Rectal smooth muscle tissue (tissue), 1 donor: Measurements from ENCODE around the gene CDCA3.
A peak's percentile ranks its signal among the peaks of the same experiment; 100 is the strongest.
"Not testable (repeated sequence)": the region's sequence is repeated elsewhere in the genome, so short reads cannot be mapped to it uniquely, and the experiment has no call there.

Experiments used
- H3K27ac ChIP-seq: one replicate; pipeline ENCODE4 v1.7.0; 2013; ENCODE audit warnings: low read depth, low read length, inconsistent platforms
- H3K27me3 ChIP-seq: one replicate; pipeline ENCODE4 v1.7.0; 2013; ENCODE audit warnings: low read length; ENCODE audit not compliant: control insufficient read depth, insufficient read depth
- H3K36me3 ChIP-seq: one replicate; pipeline ENCODE4 v1.7.0; 2013; ENCODE audit warnings: low read length; ENCODE audit not compliant: control insufficient read depth, insufficient read depth
- H3K4me1 ChIP-seq: one replicate; pipeline ENCODE4 v1.7.0; 2013; ENCODE audit warnings: low read length; ENCODE audit not compliant: control insufficient read depth, insufficient read depth
- H3K4me3 ChIP-seq: one replicate; pipeline ENCODE4 v1.7.0; 2013; ENCODE audit warnings: low read length
- H3K9ac ChIP-seq: one replicate; pipeline ENCODE4 v1.7.0; 2013; ENCODE audit warnings: low read length

CDCA3 gene

DNA sequence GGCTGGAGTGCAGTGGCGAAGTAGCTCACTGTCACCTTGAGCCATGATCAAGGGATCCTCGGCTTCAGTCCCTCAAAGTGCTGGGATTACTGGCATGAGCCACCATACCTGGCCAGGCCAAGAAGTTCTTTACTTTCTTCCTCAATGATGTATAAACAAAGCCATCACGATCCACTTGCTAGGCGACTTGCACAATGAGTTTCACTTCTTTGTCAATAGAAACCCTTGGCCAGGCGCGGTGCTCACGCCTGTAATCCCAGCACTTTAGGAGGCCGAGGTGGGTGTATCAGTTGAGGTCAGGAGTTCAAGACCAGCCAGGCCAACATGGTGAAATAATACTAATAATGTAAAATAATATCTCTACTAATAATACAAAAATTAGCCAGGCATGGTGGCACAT lies 36.4 kb upstream of the CDCA3 start:
- Histone ChIP-seq H3K27ac (no peak overlapping the region), H3K4me1 (no peaks in the 10 kb centered on the region), H3K27me3 (no peaks in the 10 kb centered on the region), H3K36me3 (peaks cover 3% of the 10 kb centered on the region), H3K4me3 (no peak overlapping the region), H3K9ac (no peak overlapping the region)

DNA sequence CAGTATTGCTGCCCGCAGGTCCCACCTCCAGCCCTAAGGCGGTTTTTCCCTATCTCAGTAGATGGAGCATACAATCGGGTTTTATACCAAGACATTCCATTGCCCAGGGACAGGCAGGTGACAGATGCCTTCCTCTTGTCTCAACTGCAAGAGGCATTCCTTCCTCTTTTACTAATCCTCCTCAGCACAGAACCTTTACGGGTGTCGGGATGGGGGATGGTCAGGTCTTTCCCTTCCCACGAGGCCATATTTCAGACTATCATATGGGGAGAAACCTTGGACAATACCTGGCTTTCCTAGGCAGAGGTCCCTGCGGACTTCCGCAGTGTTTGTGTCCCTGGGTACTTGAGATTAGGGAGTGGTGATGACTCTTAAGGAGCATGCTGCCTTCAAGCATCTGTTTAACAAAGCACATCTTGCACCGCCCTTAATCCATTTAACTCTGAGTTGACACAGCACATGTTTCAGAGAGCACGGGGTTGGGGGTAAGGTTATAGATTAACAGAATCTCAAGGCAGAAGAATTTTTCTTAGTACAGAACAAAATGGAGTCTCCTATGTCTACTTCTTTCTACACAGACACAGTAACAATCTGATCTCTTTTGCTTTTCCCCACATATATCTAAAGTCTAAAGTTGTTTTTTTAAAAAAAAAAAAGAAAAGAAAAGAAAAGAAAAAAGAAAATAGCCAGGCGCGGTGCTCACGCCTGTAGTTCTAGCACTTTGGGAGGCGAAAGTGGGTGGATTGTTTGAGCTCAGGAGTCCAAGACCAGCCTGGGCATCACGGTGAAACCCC lies 35.3 kb upstream of the CDCA3 start:
- not testable (repeated sequence) for H3K36me3 ChIP-seq, H3K4me3 ChIP-seq, H3K27ac ChIP-seq, H3K27me3 ChIP-seq, H3K9ac ChIP-seq, H3K4me1 ChIP-seq

DNA sequence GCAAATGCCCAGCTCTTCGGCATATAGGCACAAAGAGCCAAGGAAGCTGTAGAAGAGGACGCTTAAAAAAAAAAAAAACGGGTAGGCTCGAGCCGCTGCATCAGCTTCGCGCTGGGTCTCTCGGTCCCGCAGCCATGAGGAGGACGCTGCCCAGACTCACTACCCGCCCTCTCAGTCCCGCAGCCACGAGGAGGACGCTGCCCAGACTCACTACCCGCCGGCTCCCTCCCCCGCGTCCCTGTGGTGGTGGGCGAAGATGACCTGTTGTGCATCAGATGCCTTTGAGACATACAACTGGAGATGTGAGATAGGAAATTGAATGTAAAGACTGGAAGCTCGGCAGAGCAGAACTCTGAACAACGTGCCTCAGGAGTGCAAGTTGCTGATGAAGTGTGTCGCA lies 33.5 kb upstream of the CDCA3 start:
- no peaks in the 10 kb centered on the region for H3K27me3 ChIP-seq
- no peak overlapping the region for H3K27ac ChIP-seq
- no peak overlapping the region for H3K4me3 ChIP-seq
- no peaks in the 10 kb centered on the region for H3K4me1 ChIP-seq
- no peak overlapping the region for H3K9ac ChIP-seq
- peaks cover 3% of the 10 kb centered on the region for H3K36me3 ChIP-seq

- H3K9ac ChIP-seq = no peak overlapping the region
- H3K27ac ChIP-seq = no peak overlapping the region
- H3K27me3 ChIP-seq = no peaks in the 10 kb centered on the region
- no peak overlapping the region for H3K4me3 ChIP-seq
- H3K36me3 ChIP-seq = peaks cover 3% of the 10 kb centered on the region
- no peaks in the 10 kb centered on the region for H3K4me1 ChIP-seq
Observed at GRCh38 chr12:6883683-6884082, 32.6 kb upstream of the CDCA3 start.

DNA sequence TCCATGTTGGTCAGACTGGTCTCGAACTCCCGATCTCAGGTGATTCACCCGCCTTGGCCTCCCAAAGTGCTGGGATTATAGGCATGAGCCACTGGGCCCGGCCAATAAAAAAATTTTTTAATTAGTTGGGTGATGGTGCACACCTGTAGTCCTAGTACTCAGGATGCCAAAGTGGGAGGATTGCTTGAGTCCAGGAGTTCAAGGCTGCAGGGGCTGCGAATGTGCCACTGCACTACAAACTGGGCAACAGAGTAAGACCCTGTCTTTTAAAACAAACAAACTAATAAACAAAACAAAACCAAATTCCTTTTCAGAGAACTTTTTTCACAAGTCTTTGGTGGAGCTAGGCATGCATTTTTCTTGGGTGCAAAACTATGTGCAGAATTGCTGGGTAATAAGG lies 32.2 kb upstream of the CDCA3 start:
- H3K27ac ChIP-seq = no peak overlapping the region
- no peak overlapping the region for H3K9ac ChIP-seq
- no peaks in the 10 kb centered on the region for H3K27me3 ChIP-seq
- H3K4me3 ChIP-seq = no peak overlapping the region
- H3K4me1 ChIP-seq = no peaks in the 10 kb centered on the region
- peaks cover 3% of the 10 kb centered on the region for H3K36me3 ChIP-seq

GRCh38 chr12:6879824-6880223 lies 28.7 kb upstream of the CDCA3 start:
- not testable (repeated sequence) for H3K27me3 ChIP-seq, H3K27ac ChIP-seq, H3K36me3 ChIP-seq, H3K9ac ChIP-seq, H3K4me1 ChIP-seq, H3K4me3 ChIP-seq

DNA sequence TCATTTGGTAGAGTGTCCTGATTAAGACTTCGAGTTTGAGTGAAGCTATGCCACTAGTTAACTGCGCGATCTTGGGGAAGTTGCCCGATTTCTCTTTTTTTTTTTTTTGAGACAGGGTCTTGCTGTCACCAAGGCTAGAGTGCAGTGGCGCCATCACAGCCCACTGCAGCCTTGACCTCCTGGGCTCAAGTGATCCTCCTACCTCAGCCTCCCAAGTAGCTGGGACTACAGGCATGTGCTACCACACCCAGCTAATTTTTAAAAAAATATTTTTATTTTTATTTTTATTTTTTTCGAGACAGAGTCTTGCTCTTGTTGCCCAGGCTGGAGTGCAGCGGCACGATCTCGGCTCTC lies 22.9 kb upstream of the CDCA3 start:
- peaks cover 16% of the 10 kb centered on the region for H3K36me3 ChIP-seq
- peak overlapping the region; percentile 68 for H3K9ac ChIP-seq
- peak overlapping the region; percentile 88 for H3K4me3 ChIP-seq
- H3K27ac ChIP-seq = peak overlapping the region; percentile 88
- peaks cover 12% of the 10 kb centered on the region for H3K4me1 ChIP-seq
- H3K27me3 ChIP-seq = not testable (repeated sequence)

GRCh38 chr12:6873094-6874014 lies 22.3 kb upstream of the CDCA3 start, which contains the start of gene SPSB2:
SPSB2 (minus strand) TSS chr12:6873303; CDS start chr12:6872901, 402 bp downstream.
- peaks cover 18% of the 10 kb centered on the region for H3K4me1 ChIP-seq

GRCh38 chr12:6872073-6873048 lies 21.3 kb upstream of the CDCA3 start:
- H3K36me3 ChIP-seq = peaks cover 19% of the 10 kb centered on the region
- H3K4me3 ChIP-seq = peak overlapping the region; percentile 95
- peak overlapping the region; percentile 94 for H3K9ac ChIP-seq
- H3K27ac ChIP-seq = peak overlapping the region; percentile 88
- H3K4me1 ChIP-seq = peaks cover 20% of the 10 kb centered on the region
- H3K27me3 ChIP-seq = no peaks in the 10 kb centered on the region

More at GRCh38 chr12:6873094-6874014, 22.3 kb upstream of the CDCA3 start, which contains the start of gene SPSB2:
- peak within 1 kb of the TSS; percentile 88 for H3K27ac ChIP-seq
- H3K9ac ChIP-seq = peak within 1 kb of the TSS; percentile 94
- H3K27me3 ChIP-seq = no peaks in the 10 kb centered on the region
- H3K36me3 ChIP-seq = peaks cover 19% of the 10 kb centered on the region
- peak within 1 kb of the TSS; percentile 95 for H3K4me3 ChIP-seq

- Histone ChIP-seq H3K27me3 (no peaks in the 10 kb centered on the region), H3K27ac (no peak overlapping the region), H3K9ac (no peak overlapping the region), H3K36me3 (peaks cover 19% of the 10 kb centered on the region), H3K4me3 (peak overlapping the region; percentile 95), H3K4me1 (peaks cover 23% of the 10 kb centered on the region)
Observed at GRCh38 chr12:6871052-6871957, 20.2 kb upstream of the CDCA3 start.

DNA sequence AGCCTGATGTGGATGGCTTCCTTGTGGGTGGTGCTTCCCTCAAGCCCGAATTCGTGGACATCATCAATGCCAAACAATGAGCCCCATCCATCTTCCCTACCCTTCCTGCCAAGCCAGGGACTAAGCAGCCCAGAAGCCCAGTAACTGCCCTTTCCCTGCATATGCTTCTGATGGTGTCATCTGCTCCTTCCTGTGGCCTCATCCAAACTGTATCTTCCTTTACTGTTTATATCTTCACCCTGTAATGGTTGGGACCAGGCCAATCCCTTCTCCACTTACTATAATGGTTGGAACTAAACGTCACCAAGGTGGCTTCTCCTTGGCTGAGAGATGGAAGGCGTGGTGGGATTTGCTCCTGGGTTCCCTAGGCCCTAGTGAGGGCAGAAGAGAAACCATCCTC lies 19.2 kb upstream of the CDCA3 start:
- H3K27ac ChIP-seq, H3K4me3 ChIP-seq, H3K27me3 ChIP-seq, H3K9ac ChIP-seq: not testable (repeated sequence)
- peaks cover 23% of the 10 kb centered on the region for H3K4me1 ChIP-seq
- H3K36me3 ChIP-seq = peaks cover 19% of the 10 kb centered on the region
